Measurements from ENCODE around the gene ACADM.

DNA sequence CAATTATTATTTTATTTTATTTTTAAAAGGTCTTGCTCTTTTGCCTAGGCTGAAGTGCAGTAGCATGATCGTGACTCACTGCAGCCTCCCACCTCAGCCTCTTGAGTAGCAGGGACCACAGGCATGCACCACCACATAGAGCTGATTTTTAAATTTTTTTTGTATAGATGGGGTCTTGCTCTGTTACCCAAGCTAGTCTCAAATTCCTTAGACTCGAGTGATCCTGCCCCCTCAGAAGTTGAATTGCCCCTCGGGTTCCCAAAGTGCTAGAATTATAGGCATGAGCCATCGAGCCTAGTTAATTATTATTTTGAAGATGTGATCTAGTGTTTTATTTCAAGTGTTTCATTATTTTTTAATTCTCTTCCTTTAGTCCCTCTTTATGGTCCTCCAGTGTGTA lies 84.4 kb downstream of the ACADM start:
- TF ChIP-seq, protein P1, sequence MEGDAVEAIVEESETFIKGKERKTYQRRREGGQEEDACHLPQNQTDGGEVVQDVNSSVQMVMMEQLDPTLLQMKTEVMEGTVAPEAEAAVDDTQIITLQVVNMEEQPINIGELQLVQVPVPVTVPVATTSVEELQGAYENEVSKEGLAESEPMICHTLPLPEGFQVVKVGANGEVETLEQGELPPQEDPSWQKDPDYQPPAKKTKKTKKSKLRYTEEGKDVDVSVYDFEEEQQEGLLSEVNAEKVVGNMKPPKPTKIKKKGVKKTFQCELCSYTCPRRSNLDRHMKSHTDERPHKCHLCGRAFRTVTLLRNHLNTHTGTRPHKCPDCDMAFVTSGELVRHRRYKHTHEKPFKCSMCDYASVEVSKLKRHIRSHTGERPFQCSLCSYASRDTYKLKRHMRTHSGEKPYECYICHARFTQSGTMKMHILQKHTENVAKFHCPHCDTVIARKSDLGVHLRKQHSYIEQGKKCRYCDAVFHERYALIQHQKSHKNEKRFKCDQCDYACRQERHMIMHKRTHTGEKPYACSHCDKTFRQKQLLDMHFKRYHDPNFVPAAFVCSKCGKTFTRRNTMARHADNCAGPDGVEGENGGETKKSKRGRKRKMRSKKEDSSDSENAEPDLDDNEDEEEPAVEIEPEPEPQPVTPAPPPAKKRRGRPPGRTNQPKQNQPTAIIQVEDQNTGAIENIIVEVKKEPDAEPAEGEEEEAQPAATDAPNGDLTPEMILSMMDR (IDR thresholded peaks at IDR 0.05; ENCODE audit: low read length): no peak
- no peak for TF ChIP-seq EZH2 (optimal IDR thresholded peaks at IDR 0.05; ENCODE audit: low read depth, low read length)

Measured in MM.1S (cell line).